Measurements from ENCODE around the gene SLC8A3. TPM values are rescaled to one million over a fixed set of nuclear protein-coding genes. Genes with fewer than 3 reads are reported as not detected.

SLC8A3 gene
- total RNA-seq, 1 donor from 2014 or later = 0.08 TPM

- no peak overlapping the region for H3K4me3 ChIP-seq (ENCODE audit: low read depth, low read length)
- TF ChIP-seq CTCF (IDR thresholded peaks at IDR 0.05; ENCODE audit: insufficient read depth, low read length, poor library complexity, severe bottlenecking) = no peak
- H3K36me3 ChIP-seq (ENCODE audit: control insufficient read depth, insufficient read depth, low read length) = no peaks in the 10 kb centered on the region
- H3K27me3 ChIP-seq (ENCODE audit: control insufficient read depth, insufficient read depth, low read length) = no peaks in the 10 kb centered on the region
- DNase-seq (ENCODE audit: low read depth) = no peak
Observed at GRCh38 chr14:70033116-70033515, 155.6 kb downstream of the SLC8A3 start.

- Histone ChIP-seq H3K27me3 (ENCODE audit: control insufficient read depth, insufficient read depth, low read length) (no peaks in the 10 kb centered on the region), H3K36me3 (ENCODE audit: control insufficient read depth, insufficient read depth, low read length) (no peaks in the 10 kb centered on the region), H3K4me3 (ENCODE audit: low read depth, low read length) (no peak overlapping the region)
- DNase-seq (ENCODE audit: low read depth) = no peak
- no peak for TF ChIP-seq CTCF (IDR thresholded peaks at IDR 0.05; ENCODE audit: insufficient read depth, low read length, poor library complexity, severe bottlenecking)
Observed at GRCh38 chr14:70032447-70032846, 156.3 kb downstream of the SLC8A3 start.

GRCh38 chr14:70032016-70032415 is 156.7 kb downstream of the SLC8A3 start:
- Histone ChIP-seq H3K4me3 (ENCODE audit: low read depth, low read length) (no peak overlapping the region), H3K36me3 (ENCODE audit: control insufficient read depth, insufficient read depth, low read length) (no peaks in the 10 kb centered on the region), H3K27me3 (ENCODE audit: control insufficient read depth, insufficient read depth, low read length) (no peaks in the 10 kb centered on the region)
- DNase-seq (ENCODE audit: low read depth) = no peak
- no peak for TF ChIP-seq CTCF (IDR thresholded peaks at IDR 0.05; ENCODE audit: insufficient read depth, low read length, poor library complexity, severe bottlenecking)

- no peak for DNase-seq (ENCODE audit: low read depth)
- no peaks in the 10 kb centered on the region for H3K27me3 ChIP-seq (ENCODE audit: control insufficient read depth, insufficient read depth, low read length)
- no peak for TF ChIP-seq CTCF (IDR thresholded peaks at IDR 0.05; ENCODE audit: insufficient read depth, low read length, poor library complexity, severe bottlenecking)
- H3K4me3 ChIP-seq (ENCODE audit: low read depth, low read length) = no peak overlapping the region
- H3K36me3 ChIP-seq (ENCODE audit: control insufficient read depth, insufficient read depth, low read length) = no peaks in the 10 kb centered on the region
Observed at GRCh38 chr14:70029296-70030132, 159.2 kb downstream of the SLC8A3 start.

- peak; percentile 97 for TF ChIP-seq CTCF (IDR thresholded peaks at IDR 0.05; ENCODE audit: insufficient read depth, low read length, poor library complexity, severe bottlenecking)
- H3K4me3 ChIP-seq (ENCODE audit: low read depth, low read length) = no peak overlapping the region
- no peaks in the 10 kb centered on the region for H3K27me3 ChIP-seq (ENCODE audit: control insufficient read depth, insufficient read depth, low read length)
- no peaks in the 10 kb centered on the region for H3K36me3 ChIP-seq (ENCODE audit: control insufficient read depth, insufficient read depth, low read length)
- DNase-seq (ENCODE audit: low read depth) = no peak
Observed at GRCh38 chr14:70027785-70028428, 160.8 kb downstream of the SLC8A3 start.
